Spleen (tissue), 7 donors: ENCODE measurements around the gene SEZ6L2.

ENCODE experiments used
- CTCF ChIP-seq, 11 experiments: fragments of 200-600 bp in 7 of 11; fragments of 450-650 bp in 4 of 11; sonication (generic) in 4 of 11; IDR thresholded peaks in 8 of 11; conservative IDR thresholded peaks in 3 of 11; 1 replicate in 7 of 11; 2 replicates in 4 of 11; pipeline versions ENCODE4 v1.4.0 to v1.8.0; 2016 to 2021; ENCODE audit warnings: antibody characterized with exemption in 11 of 11, inconsistent platforms in 4 of 11, mild to moderate bottlenecking in 1 of 11
- POLR2A ChIP-seq, 3 donors: fragments of 450-650 bp; IDR thresholded peaks; one replicate each; pipeline ENCODE4 v1.5.1; 2017; ENCODE audit warnings: antibody characterized with exemption in 3 of 3, mild to moderate bottlenecking in 1 of 3
- POLR2AphosphoS5 ChIP-seq, 3 donors: sonication (generic); formaldehyde crosslinking; IDR thresholded peaks; one replicate each; pipeline ENCODE4 v1.5.1; 2017; ENCODE audit warnings: antibody characterized with exemption in 3 of 3
- donor health status: DM: no; HTN: no; CAD: no; lungs with moderate emphysema.
- donor health status: DM: no; HTN: no; CAD: no.
- donor health status: DM: no; HTN: no; CAD: no.

GRCh38 chr16:29900102-29900887 is 945 bp upstream of the SEZ6L2 start, which contains the start of gene ASPHD1:
- TF ChIP-seq CTCF (IDR thresholded peaks at IDR 0.05 in 8 of 11, conservative IDR thresholded peaks at IDR 0.05 in 3 of 11) (no peak), POLR2AphosphoS5 (IDR thresholded peaks at IDR 0.05) (peak in 1 of 3 donors; percentile 54), POLR2A (IDR thresholded peaks at IDR 0.05) (no peak)
